Stimulated activated CD4-positive, alpha-beta T cell treated with anti-CD3 and anti-CD28 coated beads, Interleukin-4, amount 100 ng/mL, for 24 hours (primary cell): ENCODE measurements around the gene MLIP.

ENCODE experiments used
- DNase-seq: peaks from one replicate; pipeline ENCODE4 v3.0.0-alpha.2; 2020

Gene MLIP

GRCh38 chr6:54289426-54289825, 178.2 kb downstream of the MLIP start:
- no peak for DNase-seq

- DNase-seq: no peak
Measured at GRCh38 chr6:54291146-54291545, 179.9 kb downstream of the MLIP start.

GRCh38 chr6:54291738-54292137, 180.5 kb downstream of the MLIP start:
- no peak for DNase-seq

GRCh38 chr6:54294965-54295532, 183.8 kb downstream of the MLIP start:
- no peak for DNase-seq

GRCh38 chr6:54299542-54300269, 188.5 kb downstream of the MLIP start:
- DNase-seq: no peak

- no peak for DNase-seq
Measured at GRCh38 chr6:54301770-54302169, 190.5 kb downstream of the MLIP start.

- DNase-seq: no peak
Measured at GRCh38 chr6:54307439-54307910, 196.2 kb downstream of the MLIP start.

GRCh38 chr6:54308289-54308985, 197.2 kb downstream of the MLIP start, which contains the start of gene TINAG:
Gene TINAG, plus strand, starts transcription at chr6:54308441. Its CDS starts 110 bp downstream, at chr6:54308551.
- DNase-seq: no peak

GRCh38 chr6:54308986-54309315, 197.7 kb downstream of the MLIP start:
- DNase-seq: no peak

- DNase-seq: no peak
Measured at GRCh38 chr6:54310377-54311152, 199.3 kb downstream of the MLIP start.

- DNase-seq: no peak
Measured at GRCh38 chr6:54315656-54316055, 204.4 kb downstream of the MLIP start.
